B cell (primary cell): ENCODE results near the gene TSPO. TPM values are rescaled to one million over a fixed set of nuclear protein-coding genes. Genes with fewer than 3 reads are reported as not detected.

Source experiments
- ATAC-seq: fragments of 200-7000 bp; cut with Tn5 transposase; one replicate; pipeline ENCODE4 v1.10.0; 2021; ENCODE audit warnings: low read depth, mild to moderate bottlenecking, moderate number of reproducible peaks, moderate library complexity
- CTCF ChIA-PET: fragments of 350-600 bp; sonication (Branson Sonifier 250); formaldehyde crosslinking; loops from one replicate; lab custom pipeline; 2021; ENCODE audit warnings: antibody characterized with exemption, inconsistent platforms; lab: Charles Lee
- POLR2A ChIA-PET: fragments of 350-600 bp; sonication (Branson Sonifier 250); formaldehyde crosslinking; loops from one replicate; lab custom pipeline; 2021; ENCODE audit warnings: antibody characterized with exemption; lab: Charles Lee
- DNase-seq: peaks from one replicate; pipeline ENCODE4 v3.0.0; 2013
- H2AFZ ChIP-seq: 2 replicates; pipeline ENCODE4 v1.6.1; 2012; ENCODE audit warnings: mild to moderate bottlenecking, low read depth, low read length; ENCODE audit not compliant: insufficient read depth, poor library complexity, severe bottlenecking
- H3K27ac ChIP-seq, 2 donors: 1 replicate in 1 of 2; 2 replicates in 1 of 2; pipeline ENCODE4 v1.5.1; 2012 to 2013; ENCODE audit warnings: low read length in 2 of 2, mild to moderate bottlenecking in 2 of 2, moderate library complexity in 1 of 2
- H3K27me3 ChIP-seq, 4 experiments: fragments of 200-600 bp in 1 of 4; sonication (generic) in 1 of 4; replicated peaks in 1 of 4; 1 replicate in 2 of 4; 2 replicates in 2 of 4; pipeline versions ENCODE4 v1.6.1 to v1.7.0; 2013 to 2016; ENCODE audit warnings: low read length in 3 of 4, mild to moderate bottlenecking in 2 of 4, mixed read lengths in 1 of 4, moderate library complexity in 1 of 4; ENCODE audit not compliant: insufficient read depth in 4 of 4, control insufficient read depth in 3 of 4; ENCODE audit errors: control extremely low read depth in 1 of 4
- H3K36me3 ChIP-seq, 2 experiments: replicated peaks in 1 of 2; 1 replicate in 1 of 2; 2 replicates in 1 of 2; pipeline versions ENCODE4 v1.6.1 to v1.7.1; 2013; ENCODE audit warnings: low read length in 1 of 2; ENCODE audit not compliant: insufficient read depth in 2 of 2, control insufficient read depth in 1 of 2; ENCODE audit errors: control extremely low read depth in 1 of 2, extremely low read depth in 1 of 2
- H3K4me1 ChIP-seq, 2 donors: fragments of 200-600 bp in 1 of 2; sonication (generic) in 1 of 2; 1 replicate in 1 of 2; 2 replicates in 1 of 2; pipeline versions ENCODE4 v1.5.1 to v1.6.1; 2013 to 2017; ENCODE audit warnings: low read length in 2 of 2; ENCODE audit not compliant: control insufficient read depth in 2 of 2, insufficient read depth in 2 of 2
- H3K4me2 ChIP-seq: replicated peaks from 2 replicates; pipeline ENCODE3; 2012; ENCODE audit warnings: mild to moderate bottlenecking, low read depth, low read length; ENCODE audit not compliant: poor library complexity, severe bottlenecking
- H3K4me3 ChIP-seq, 5 experiments: fragments of 200-600 bp in 1 of 5; sonication (generic) in 1 of 5; 1 replicate in 3 of 5; 2 replicates in 2 of 5; pipeline versions ENCODE4 v1.5.1 to v1.7.0; 2011 to 2016; ENCODE audit warnings: low read length in 4 of 5, mild to moderate bottlenecking in 4 of 5, low read depth in 2 of 5, control low read depth in 1 of 5, moderate library complexity in 1 of 5; ENCODE audit not compliant: insufficient read depth in 1 of 5; ENCODE audit errors: control extremely low read depth in 1 of 5, extremely low read depth in 1 of 5
- H3K79me2 ChIP-seq: fragments of 200-600 bp; sonication (generic); one replicate; pipeline ENCODE4 v1.6.0; 2016; ENCODE audit warnings: low read length; ENCODE audit not compliant: control insufficient read depth, insufficient read depth
- H3K9ac ChIP-seq: fragments of 200-600 bp; sonication (generic); 2 replicates; pipeline ENCODE4 v1.6.1; 2017; ENCODE audit warnings: mild to moderate bottlenecking, low read length, moderate library complexity
- H3K9me3 ChIP-seq, 3 donors: one replicate each; pipeline versions ENCODE4 v1.6.1 to v1.7.1; 2013; ENCODE audit warnings: low read length in 2 of 3; ENCODE audit not compliant: control insufficient read depth in 2 of 3, insufficient read depth in 1 of 3; ENCODE audit errors: control extremely low read depth in 1 of 3
- H4K20me1 ChIP-seq: 2 replicates; pipeline ENCODE4 v1.6.0; 2012; ENCODE audit warnings: mild to moderate bottlenecking, low read length; ENCODE audit not compliant: insufficient read depth, control insufficient read depth, poor library complexity, severe bottlenecking
- H3K27ac Mint-ChIP-seq: one replicate; pipeline ENCODE4 v1.8.0; 2021; ENCODE audit warnings: mixed read lengths
- H3K27me3 Mint-ChIP-seq: one replicate; pipeline ENCODE4 v1.8.0; 2021; ENCODE audit warnings: mixed read lengths
- H3K4me1 Mint-ChIP-seq: one replicate; pipeline ENCODE4 v1.8.0; 2021; ENCODE audit warnings: mixed read lengths
- H3K4me3 Mint-ChIP-seq: one replicate; pipeline ENCODE4 v1.8.0; 2021; ENCODE audit warnings: mixed read lengths
- H3K9me3 Mint-ChIP-seq: one replicate; pipeline ENCODE4 v1.8.0; 2022; ENCODE audit warnings: mixed read lengths; ENCODE audit not compliant: insufficient read depth
- EZH2 ChIP-seq: IDR thresholded peaks from 2 replicates; pipeline ENCODE4 v1.6.1; 2012; ENCODE audit warnings: borderline replicate concordance, low read depth, mild to moderate bottlenecking, moderate library complexity, low read length; ENCODE audit not compliant: insufficient read depth, poor library complexity, severe bottlenecking
- WGBS: methylation state at CpG from one replicate; pipeline ENCODE4 v1.1.5; 2013; ENCODE audit warnings: missing lambda C conversion rate; ENCODE audit not compliant: insufficient coverage; 5-methylcytosine and 5-hydroxymethylcytosine counted together
- intact Hi-C: fragments of 100-400 bp; cut with micrococcal nuclease; formaldehyde crosslinking; loops from one replicate; pipeline ENCODE4 v1.10.0; 2022
- polyA plus RNA-seq: library from polyadenylated mRNA; depleted of rRNA; stranded (reverse); fragments of >200 nt; gene quantifications from 2 replicates; pipeline ENCODE4 v1.2.3, GENCODE V29; 2012
- total RNA-seq, 2 donors: library from RNA; stranded (reverse); fragments of 120-200 nt in 1 of 2; gene quantifications; 1 replicate in 1 of 2; 2 replicates in 1 of 2; pipeline versions ENCODE4 v1.2.3 to v1.2.4, GENCODE V29; 2013 to 2022
- TF ChIP-seq, protein P1 (sequence below): fragments of 200-600 bp; IDR thresholded peaks from one replicate; pipeline ENCODE4 v1.8.0; 2022; ENCODE audit warnings: antibody characterized with exemption, mild to moderate bottlenecking

The TSPO gene
- total and polyA plus RNA-seq, 2 donors (not counting 1 experiment from before 2014, with no cell fraction given): 54.9 to 94.2 TPM

DNA sequence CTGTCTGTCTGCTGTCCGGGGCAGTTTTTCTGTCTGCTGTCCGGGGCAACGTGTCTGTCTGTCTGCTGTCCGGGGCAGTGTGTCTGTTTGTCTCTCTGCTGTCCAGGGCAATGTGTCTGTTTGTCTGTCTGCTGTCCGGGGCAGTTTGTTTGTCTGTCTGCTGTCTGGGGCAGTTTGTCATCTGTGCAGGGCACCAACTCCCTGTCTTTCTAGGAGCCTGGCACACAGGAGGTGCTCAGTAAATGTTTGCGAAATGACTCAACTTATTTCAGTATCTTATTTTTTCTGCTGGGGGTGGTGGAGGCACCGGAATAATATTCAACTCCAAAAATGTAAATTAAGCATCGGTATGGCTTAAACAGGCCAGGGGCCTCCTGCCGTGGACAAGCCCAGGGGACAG lies 47.6 kb downstream of the TSPO start:
- Mint-ChIP-seq H3K27ac (no peak overlapping the region), H3K27me3 (peaks cover 18% of the 10 kb centered on the region), H3K4me1 (no peaks in the 10 kb centered on the region), H3K9me3 (no peaks in the 10 kb centered on the region), H3K4me3 (no peak overlapping the region)
- Histone ChIP-seq H3K4me3 (no peak overlapping the region), H3K36me3 (no peaks in the 10 kb centered on the region), H3K79me2 (no peaks in the 10 kb centered on the region), H3K4me2 (no peak overlapping the region), H3K9ac (no peak overlapping the region), H4K20me1 (no peaks in the 10 kb centered on the region), H3K27me3 (peaks cover 0 to 4% (median 1%) of the 10 kb centered on the region in 4 experiments), H3K9me3 (no peaks in the 10 kb centered on the region), H3K4me1 (no peaks in the 10 kb centered on the region), H3K27ac (no peak overlapping the region), H2AFZ (no peak overlapping the region)
- ATAC-seq (no peak), DNase-seq (no peak)
- TF ChIP-seq, protein P1, sequence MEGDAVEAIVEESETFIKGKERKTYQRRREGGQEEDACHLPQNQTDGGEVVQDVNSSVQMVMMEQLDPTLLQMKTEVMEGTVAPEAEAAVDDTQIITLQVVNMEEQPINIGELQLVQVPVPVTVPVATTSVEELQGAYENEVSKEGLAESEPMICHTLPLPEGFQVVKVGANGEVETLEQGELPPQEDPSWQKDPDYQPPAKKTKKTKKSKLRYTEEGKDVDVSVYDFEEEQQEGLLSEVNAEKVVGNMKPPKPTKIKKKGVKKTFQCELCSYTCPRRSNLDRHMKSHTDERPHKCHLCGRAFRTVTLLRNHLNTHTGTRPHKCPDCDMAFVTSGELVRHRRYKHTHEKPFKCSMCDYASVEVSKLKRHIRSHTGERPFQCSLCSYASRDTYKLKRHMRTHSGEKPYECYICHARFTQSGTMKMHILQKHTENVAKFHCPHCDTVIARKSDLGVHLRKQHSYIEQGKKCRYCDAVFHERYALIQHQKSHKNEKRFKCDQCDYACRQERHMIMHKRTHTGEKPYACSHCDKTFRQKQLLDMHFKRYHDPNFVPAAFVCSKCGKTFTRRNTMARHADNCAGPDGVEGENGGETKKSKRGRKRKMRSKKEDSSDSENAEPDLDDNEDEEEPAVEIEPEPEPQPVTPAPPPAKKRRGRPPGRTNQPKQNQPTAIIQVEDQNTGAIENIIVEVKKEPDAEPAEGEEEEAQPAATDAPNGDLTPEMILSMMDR: no peak
- CTCF ChIA-PET: no interaction called here
- whole genome bisulfite sequencing: 91% methylated on average over 7 of the region's 9 CpGs
- intact Hi-C loops: no loop called here
- POLR2A ChIA-PET: no interaction called here

DNA sequence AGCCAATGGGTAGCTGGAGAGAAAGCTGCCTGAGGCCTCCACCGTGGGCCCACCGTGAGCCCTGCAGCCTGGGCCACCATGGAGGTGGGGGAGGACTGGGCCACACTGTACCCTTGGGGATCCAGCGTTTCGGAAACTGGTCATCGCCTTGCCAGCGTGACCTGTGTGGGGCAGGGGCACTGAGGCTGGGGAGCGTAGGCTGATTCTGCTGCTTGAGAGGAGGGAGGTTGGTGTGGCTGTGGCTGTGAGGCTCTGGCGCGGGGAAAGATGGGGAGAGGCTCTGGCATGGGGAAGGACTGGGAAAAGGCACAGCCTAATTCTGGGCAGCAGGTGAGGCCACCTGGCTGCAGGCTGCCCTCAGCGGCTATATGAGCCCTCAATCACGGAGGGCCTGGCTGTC lies 48.2 kb downstream of the TSPO start:
- intact Hi-C loops: no loop called here
- DNase-seq (no peak), ATAC-seq (no peak)
- H3K4me3 Mint-ChIP-seq: no peak overlapping the region
- H3K9ac ChIP-seq: no peak overlapping the region
- H3K9me3 ChIP-seq: no peaks in the 10 kb centered on the region
- H2AFZ ChIP-seq: no peak overlapping the region
- peaks cover 18% of the 10 kb centered on the region for H3K27me3 Mint-ChIP-seq
- TF ChIP-seq, protein P1: no peak
- no peak for TF ChIP-seq EZH2
- no peaks in the 10 kb centered on the region for H3K79me2 ChIP-seq
- H3K27ac ChIP-seq: no peak overlapping the region
- peaks cover 0 to 4% (median 1%) of the 10 kb centered on the region in 4 experiments for H3K27me3 ChIP-seq
- POLR2A ChIA-PET: no interaction called here
- H3K4me3 ChIP-seq: no peak overlapping the region
- H4K20me1 ChIP-seq: no peaks in the 10 kb centered on the region
- no peaks in the 10 kb centered on the region for H3K4me1 Mint-ChIP-seq
- H3K4me1 ChIP-seq: no peaks in the 10 kb centered on the region
- H3K4me2 ChIP-seq: no peak overlapping the region
- 89% methylated on average over 11 of the region's 11 CpGs for WGBS
- no peaks in the 10 kb centered on the region for H3K9me3 Mint-ChIP-seq
- no peak overlapping the region for H3K27ac Mint-ChIP-seq
- CTCF ChIA-PET: no interaction called here
- H3K36me3 ChIP-seq: no peaks in the 10 kb centered on the region
